ENCODE results near the gene CRB3.

- no peak for TF ChIP-seq ZNF274 (IDR thresholded peaks at IDR 0.05; ENCODE audit: low read depth, low read length)
- TF ChIP-seq YY1 (IDR thresholded peaks at IDR 0.05; ENCODE audit: insufficient read depth, insufficient read length), result no peak
- TF ChIP-seq SUZ12 (IDR thresholded peaks at IDR 0.05; ENCODE audit: extremely low read depth, insufficient read depth, insufficient read length), result no peak
These were observed 25.4 kb downstream of the CRB3 start for GRCh38 chr19:6489278-6490061.
